WTC11 (cell line): ENCODE data around the gene VSIG4. TPM values are rescaled to one million over a fixed set of nuclear protein-coding genes. Genes with fewer than 3 reads are reported as not detected.

Experiments
- ATAC-seq: fragments of 200-7000 bp; cut with Tn5 transposase; 2 replicates; pipeline ENCODE4 v1.10.0; 2021; ENCODE audit warnings: mild to moderate bottlenecking, moderate library complexity
- CTCF ChIA-PET: fragments of 300-600 bp; sonication (Branson Sonifier 250); formaldehyde crosslinking; loops from one replicate; lab custom pipeline; 2021; ENCODE audit warnings: antibody characterized with exemption; lab: Charles Lee
- POLR2A ChIA-PET: fragments of 350-600 bp; sonication (Branson Sonifier 250); formaldehyde crosslinking; loops from one replicate; lab custom pipeline; 2021; ENCODE audit warnings: antibody characterized with exemption; lab: Charles Lee
- DNase-seq: peaks from one replicate; pipeline ENCODE4 v3.0.0; 2021; ENCODE audit warnings: low spot score
- H3K27ac Mint-ChIP-seq: 2 replicates; pipeline ENCODE4 v1.8.0; 2021; ENCODE audit warnings: mixed read lengths
- H3K27me3 Mint-ChIP-seq: 2 replicates; pipeline ENCODE4 v1.8.0; 2021; ENCODE audit warnings: low read depth, mild to moderate bottlenecking, moderate library complexity, mixed read lengths
- H3K36me3 Mint-ChIP-seq: 2 replicates; pipeline ENCODE4 v1.8.0; 2021; ENCODE audit warnings: mixed read lengths
- H3K4me1 Mint-ChIP-seq: 2 replicates; pipeline ENCODE4 v1.8.0; 2022; ENCODE audit warnings: mixed read lengths
- H3K4me3 Mint-ChIP-seq: 2 replicates; pipeline ENCODE4 v1.8.0; 2021; ENCODE audit warnings: mild to moderate bottlenecking, moderate library complexity, mixed read lengths
- H3K9me3 Mint-ChIP-seq: 2 replicates; pipeline ENCODE4 v1.8.0; 2021; ENCODE audit warnings: mixed read lengths
- ARID4B ChIP-seq: sonication (generic); formaldehyde crosslinking; IDR thresholded peaks from 2 replicates; pipeline ENCODE4 v1.8.0; 2023; ENCODE audit warnings: missing genetic modification reagents, mild to moderate bottlenecking, borderline replicate concordance
- ATF3 ChIP-seq: sonication (generic); formaldehyde crosslinking; conservative IDR thresholded peaks from 2 replicates; pipeline ENCODE4 v1.8.1; 2022; ENCODE audit warnings: mild to moderate bottlenecking, missing genetic modification reagents
- CDX4 ChIP-seq: fragments of 250-450 bp; sonication (Bioruptor Pico); IDR thresholded peaks from 2 replicates; pipeline ENCODE4 v1.9.0; 2021; ENCODE audit warnings: moderate library complexity, mild to moderate bottlenecking, inconsistent platforms, borderline replicate concordance
- ESRRA ChIP-seq: sonication (generic); formaldehyde crosslinking; IDR thresholded peaks from 2 replicates; pipeline ENCODE4 v1.8.1; 2022; ENCODE audit warnings: mild to moderate bottlenecking, missing genetic modification reagents, borderline replicate concordance
- GTF2I ChIP-seq: fragments of 250-450 bp; sonication (Bioruptor Pico); conservative IDR thresholded peaks from 2 replicates; pipeline ENCODE4 v1.4.0; 2021; ENCODE audit warnings: mild to moderate bottlenecking
- JAZF1 ChIP-seq: fragments of 250-450 bp; sonication (Bioruptor Pico); IDR thresholded peaks from 2 replicates; pipeline ENCODE4 v1.9.0; 2021; ENCODE audit warnings: moderate library complexity, mild to moderate bottlenecking, inconsistent platforms
- MAX ChIP-seq: sonication (generic); formaldehyde crosslinking; IDR thresholded peaks from 2 replicates; pipeline ENCODE4 v1.8.0; 2022; ENCODE audit warnings: mild to moderate bottlenecking, missing genetic modification reagents
- OVOL2 ChIP-seq: fragments of 250-450 bp; sonication (Bioruptor Pico); IDR thresholded peaks from 2 replicates; pipeline ENCODE4 v1.9.0; 2021; ENCODE audit warnings: mild to moderate bottlenecking, borderline replicate concordance
- PRDM15 ChIP-seq: sonication (generic); formaldehyde crosslinking; IDR thresholded peaks from 2 replicates; pipeline ENCODE4 v1.8.0; 2022; ENCODE audit warnings: missing genetic modification reagents
- SMAD3 ChIP-seq: sonication (generic); formaldehyde crosslinking; IDR thresholded peaks from 2 replicates; pipeline ENCODE4 v1.8.0; 2022; ENCODE audit warnings: missing genetic modification reagents, mild to moderate bottlenecking, borderline replicate concordance
- SOX15 ChIP-seq: fragments of 250-450 bp; sonication (Bioruptor Pico); IDR thresholded peaks from 2 replicates; pipeline ENCODE4 v1.9.0; 2021; ENCODE audit warnings: mild to moderate bottlenecking
- STAT6 ChIP-seq: sonication (generic); formaldehyde crosslinking; conservative IDR thresholded peaks from 2 replicates; pipeline ENCODE4 v1.8.1; 2023; ENCODE audit warnings: mild to moderate bottlenecking, low read depth, missing genetic modification reagents, moderate library complexity
- ZNF219 ChIP-seq: sonication (generic); formaldehyde crosslinking; IDR thresholded peaks from 2 replicates; pipeline ENCODE4 v1.8.0; 2023; ENCODE audit warnings: missing genetic modification reagents, mild to moderate bottlenecking, borderline replicate concordance
- ZNF281 ChIP-seq: sonication (generic); formaldehyde crosslinking; IDR thresholded peaks from 2 replicates; pipeline ENCODE4 v1.8.0; 2023; ENCODE audit warnings: mild to moderate bottlenecking, missing genetic modification reagents
- ZNF671 ChIP-seq: fragments of 250-450 bp; sonication (Bioruptor Pico); IDR thresholded peaks from 2 replicates; pipeline ENCODE4 v1.8.0; 2021; ENCODE audit warnings: mild to moderate bottlenecking
- total RNA-seq: library from RNA; stranded (reverse); gene quantifications from 3 replicates; pipeline ENCODE4 v1.2.3, GENCODE V29; 2021

VSIG4 gene
- total RNA-seq, 1 experiment from 2014 or later, result 0.24 TPM

- Mint-ChIP-seq H3K27me3 (no peaks in the 10 kb centered on the region; the same call in 1 of the 2 replicates), H3K36me3 (no peaks in the 10 kb centered on the region), H3K27ac (no peak overlapping the region), H3K4me3 (no peak overlapping the region), H3K4me1 (peaks cover 6% of the 10 kb centered on the region; the same call in 1 of the 2 replicates), H3K9me3 (0 out of 2 replicates have a peak, but pooled peaks cover 4% of the 10 kb centered on the region)
- TF ChIP-seq GTF2I, result no peak
- TF ChIP-seq CDX4, result no peak
- TF ChIP-seq OVOL2 (CRISPR knock-in tag), result no peak
- TF ChIP-seq ZNF219 (CRISPR knock-in tag), result no peak
- no peak for TF ChIP-seq JAZF1
- no peak for TF ChIP-seq PRDM15 (CRISPR knock-in tag)
- TF ChIP-seq ZNF671 (CRISPR knock-in tag), result no peak
- TF ChIP-seq STAT6, result no peak
- no peak for TF ChIP-seq ZNF281 (CRISPR knock-in tag)
- no peak for TF ChIP-seq SMAD3 (CRISPR knock-in tag)
- no peak for TF ChIP-seq ATF3 (CRISPR knock-in tag)
- TF ChIP-seq MAX (CRISPR knock-in tag), result no peak
- no peak for TF ChIP-seq ESRRA (CRISPR knock-in tag)
- no peak for TF ChIP-seq SOX15 (CRISPR knock-in tag)
- TF ChIP-seq ARID4B (CRISPR knock-in tag), result no peak
- ATAC-seq (no peak), DNase-seq (no peak)
- ChIA-PET CTCF (no interaction called here), POLR2A (no interaction called here)
These were observed 34.7 kb downstream of the VSIG4 start for GRCh38 chrX:66004928-66005829.
